Measurements from ENCODE around the gene LYSET. TPM values are rescaled to one million over a fixed set of nuclear protein-coding genes. Genes with fewer than 3 reads are reported as not detected.
"Not testable (repeated sequence)": the region's sequence is repeated elsewhere in the genome, so short reads cannot be mapped to it uniquely, and the experiment has no call there.

LYSET gene
- total and polyA plus RNA-seq, 2 donors (not counting 1 experiment from before 2014, with no cell fraction given), result 11.1 to 18.8 TPM

GRCh38 chr14:93159625-93160352 is 25.3 kb upstream of the LYSET start:
- H3K9ac ChIP-seq (ENCODE audit: low read length); intact Hi-C loops (cut with micrococcal nuclease): not testable (repeated sequence)

GRCh38 chr14:93160353-93160801 is 24.7 kb upstream of the LYSET start:
- intact Hi-C loops (cut with micrococcal nuclease), result no loop called here
- no peak overlapping the region for H3K27ac Mint-ChIP-seq
- Histone ChIP-seq H4K20me1 (ENCODE audit: control insufficient read depth, insufficient read depth, low read length, poor library complexity, severe bottlenecking) (no peaks in the 10 kb centered on the region), H3K4me3 (ENCODE audit: control extremely low read depth in 1 of 5, extremely low read depth in 1 of 5, insufficient read depth in 1 of 5, low read depth in 2 of 5, low read length in 4 of 5) (no peak overlapping the region), H3K9me3 (ENCODE audit: control extremely low read depth in 1 of 3, control insufficient read depth in 2 of 3, insufficient read depth in 1 of 3, low read length in 2 of 3) (no peaks in the 10 kb centered on the region), H2AFZ (ENCODE audit: insufficient read depth, low read depth, low read length, poor library complexity, severe bottlenecking) (no peak overlapping the region), H3K4me2 (replicated peaks; ENCODE audit: low read depth, low read length, poor library complexity, severe bottlenecking) (no peak overlapping the region), H3K9ac (ENCODE audit: low read length) (no peak overlapping the region), H3K79me2 (ENCODE audit: control insufficient read depth, insufficient read depth, low read length) (no peaks in the 10 kb centered on the region), H3K27ac (ENCODE audit: low read length in 2 of 2) (no peak overlapping the region), H3K36me3 (replicated peaks in 1 of 2; ENCODE audit: control extremely low read depth in 1 of 2, control insufficient read depth in 1 of 2, extremely low read depth in 1 of 2, insufficient read depth in 2 of 2, low read length in 1 of 2) (no peaks in the 10 kb centered on the region), H3K4me1 (ENCODE audit: control insufficient read depth in 2 of 2, insufficient read depth in 2 of 2, low read length in 2 of 2) (no peaks in the 10 kb centered on the region), H3K27me3 (replicated peaks in 1 of 4; ENCODE audit: control extremely low read depth in 1 of 4, control insufficient read depth in 3 of 4, insufficient read depth in 4 of 4, low read length in 3 of 4) (no peaks in the 10 kb centered on the region)
- CTCF ChIA-PET, result interaction anchor here (0.7 kb wide), 1 partner anchor 126 kb away, joined by 3 read pairs; no protein-coding TSS in a partner anchor
- no peaks in the 10 kb centered on the region for H3K9me3 Mint-ChIP-seq (ENCODE audit: insufficient read depth)
- POLR2A ChIA-PET, result no interaction called here
- H3K4me1 Mint-ChIP-seq, result no peaks in the 10 kb centered on the region
- DNase-seq (no peak), ATAC-seq (ENCODE audit: low read depth) (no peak)
- TF ChIP-seq EZH2 (IDR thresholded peaks at IDR 0.05; ENCODE audit: borderline replicate concordance, insufficient read depth, low read depth, low read length, poor library complexity, severe bottlenecking) (no peak), CTCF (IDR thresholded peaks at IDR 0.05) (no peak)
- no peaks in the 10 kb centered on the region for H3K27me3 Mint-ChIP-seq
- H3K4me3 Mint-ChIP-seq, result no peak overlapping the region
- 95% methylated on average over 2 of the region's 4 CpGs for WGBS (ENCODE audit: insufficient coverage)

More at GRCh38 chr14:93159625-93160352, 25.3 kb upstream of the LYSET start:
- ATAC-seq (ENCODE audit: low read depth); H3K4me2 ChIP-seq (replicated peaks; ENCODE audit: low read depth, low read length, poor library complexity, severe bottlenecking); H3K4me3 ChIP-seq (ENCODE audit: control extremely low read depth in 1 of 5, extremely low read depth in 1 of 5, insufficient read depth in 1 of 5, low read depth in 2 of 5, low read length in 4 of 5); H3K4me3 Mint-ChIP-seq; H2AFZ ChIP-seq (ENCODE audit: insufficient read depth, low read depth, low read length, poor library complexity, severe bottlenecking); H3K9me3 ChIP-seq (ENCODE audit: control extremely low read depth in 1 of 3, control insufficient read depth in 2 of 3, insufficient read depth in 1 of 3, low read length in 2 of 3); H3K9me3 Mint-ChIP-seq (ENCODE audit: insufficient read depth); H3K4me1 Mint-ChIP-seq; H3K27ac Mint-ChIP-seq; H3K79me2 ChIP-seq (ENCODE audit: control insufficient read depth, insufficient read depth, low read length); H3K27me3 Mint-ChIP-seq; H3K27ac ChIP-seq (ENCODE audit: low read length in 2 of 2); H4K20me1 ChIP-seq (ENCODE audit: control insufficient read depth, insufficient read depth, low read length, poor library complexity, severe bottlenecking); H3K27me3 ChIP-seq (replicated peaks in 1 of 4; ENCODE audit: control extremely low read depth in 1 of 4, control insufficient read depth in 3 of 4, insufficient read depth in 4 of 4, low read length in 3 of 4); DNase-seq; POLR2A ChIA-PET; H3K4me1 ChIP-seq (ENCODE audit: control insufficient read depth in 2 of 2, insufficient read depth in 2 of 2, low read length in 2 of 2); H3K36me3 ChIP-seq (replicated peaks in 1 of 2; ENCODE audit: control extremely low read depth in 1 of 2, control insufficient read depth in 1 of 2, extremely low read depth in 1 of 2, insufficient read depth in 2 of 2, low read length in 1 of 2): not testable (repeated sequence)
- WGBS (ENCODE audit: insufficient coverage), result no CpG with 5 or more reads among the region's 5 CpGs
- CTCF ChIA-PET, result interaction anchor here (0.7 kb wide), 1 partner anchor 126 kb away, joined by 3 read pairs; no protein-coding TSS in a partner anchor

Measured in B cell (primary cell).